ENCODE results near the gene SCAMP2. TPM values are rescaled to one million over a fixed set of nuclear protein-coding genes. Genes with fewer than 3 reads are reported as not detected.

Gene SCAMP2
- total RNA-seq, 4 donors from 2014 or later = 46.3 to 122 (median 74.3) TPM

- no peak overlapping the region for H3K4me3 ChIP-seq
- H3K4me1 ChIP-seq = peaks cover 2 to 9% of the 10 kb centered on the region in 2 donors
- in situ Hi-C loops (cut with MboI; ENCODE audit: low sequenced_read_pairs in 4 of 4) = no loop called here
- no peaks in the 10 kb centered on the region for H3K27me3 ChIP-seq
- no peak overlapping the region for H3K27ac ChIP-seq
- no peak for ATAC-seq
- no peaks in the 10 kb centered on the region for H3K9me3 ChIP-seq
- no peaks in the 10 kb centered on the region for H3K36me3 ChIP-seq
- intact Hi-C loops (cut with DNase I; ENCODE audit: low total_unique reads) = no loop called here
- no peak for TF ChIP-seq CTCF (IDR thresholded peaks at IDR 0.05 in 4 of 5, conservative IDR thresholded peaks at IDR 0.05 in 1 of 5)
- DNase-seq = no peak
Measured at GRCh38 chr15:74809956-74810355, 63.2 kb downstream of the SCAMP2 start.

- ATAC-seq (no peak), DNase-seq (no peak)
- intact Hi-C loops (cut with DNase I; ENCODE audit: low total_unique reads) = no loop called here
- H3K27ac ChIP-seq = no peak overlapping the region
- H3K36me3 ChIP-seq = no peaks in the 10 kb centered on the region
- TF ChIP-seq POLR2A (IDR thresholded peaks at IDR 0.05) = no peak
- in situ Hi-C loops (cut with MboI; ENCODE audit: low sequenced_read_pairs in 4 of 4) = no loop called here
- no peaks in the 10 kb centered on the region for H3K9me3 ChIP-seq
- no peak overlapping the region for H3K4me3 ChIP-seq
- H3K27me3 ChIP-seq = no peaks in the 10 kb centered on the region
- peaks cover 0 to 9% of the 10 kb centered on the region in 2 donors for H3K4me1 ChIP-seq
Measured at GRCh38 chr15:74809242-74809641, 63.9 kb downstream of the SCAMP2 start.

- no peaks in the 10 kb centered on the region for H3K9me3 ChIP-seq
- no peak overlapping the region for H3K4me3 ChIP-seq
- intact Hi-C loops (cut with DNase I; ENCODE audit: low total_unique reads) = no loop called here
- in situ Hi-C loops (cut with MboI; ENCODE audit: low sequenced_read_pairs in 4 of 4) = no loop called here
- peaks cover 0 to 9% of the 10 kb centered on the region in 2 donors for H3K4me1 ChIP-seq
- no peak overlapping the region for H3K27ac ChIP-seq
- H3K27me3 ChIP-seq = no peaks in the 10 kb centered on the region
- ATAC-seq = no peak
- H3K36me3 ChIP-seq = no peaks in the 10 kb centered on the region
- DNase-seq = no peak
- no peak for TF ChIP-seq POLR2A (IDR thresholded peaks at IDR 0.05)
- TF ChIP-seq CTCF (IDR thresholded peaks at IDR 0.05 in 4 of 5, conservative IDR thresholded peaks at IDR 0.05 in 1 of 5) = no peak
Measured at GRCh38 chr15:74808840-74809229, 64.3 kb downstream of the SCAMP2 start.

GRCh38 chr15:74808078-74808839 lies 64.9 kb downstream of the SCAMP2 start:
- Histone ChIP-seq H3K4me3 (no peak overlapping the region), H3K27me3 (no peaks in the 10 kb centered on the region), H3K36me3 (no peaks in the 10 kb centered on the region), H3K4me1 (peaks cover 0 to 9% of the 10 kb centered on the region in 2 donors), H3K27ac (no peak overlapping the region), H3K9me3 (no peaks in the 10 kb centered on the region)
- in situ Hi-C loops (cut with MboI; ENCODE audit: low sequenced_read_pairs in 4 of 4) (no loop called here), intact Hi-C loops (cut with DNase I; ENCODE audit: low total_unique reads) (no loop called here)
- TF ChIP-seq CTCF (IDR thresholded peaks at IDR 0.05 in 4 of 5, conservative IDR thresholded peaks at IDR 0.05 in 1 of 5) = no peak
- TF ChIP-seq POLR2A (IDR thresholded peaks at IDR 0.05) = no peak
- peak in 1 of 2 donors; percentile 33 for DNase-seq
- ATAC-seq = peak; percentile 45 to 47

GRCh38 chr15:74807282-74807681 lies 65.9 kb downstream of the SCAMP2 start:
- Histone ChIP-seq H3K4me1 (peaks cover 0 to 9% of the 10 kb centered on the region in 2 donors), H3K27ac (no peak overlapping the region), H3K27me3 (no peaks in the 10 kb centered on the region), H3K4me3 (no peak overlapping the region), H3K9me3 (no peaks in the 10 kb centered on the region), H3K36me3 (peaks cover 0 to 6% of the 10 kb centered on the region in 2 donors)
- no peak for TF ChIP-seq CTCF (IDR thresholded peaks at IDR 0.05 in 4 of 5, conservative IDR thresholded peaks at IDR 0.05 in 1 of 5)
- no peak for TF ChIP-seq POLR2A (IDR thresholded peaks at IDR 0.05)
- DNase-seq (no peak), ATAC-seq (no peak)
- in situ Hi-C loops (cut with MboI; ENCODE audit: low sequenced_read_pairs in 4 of 4) = no loop called here
- intact Hi-C loops (cut with DNase I; ENCODE audit: low total_unique reads) = no loop called here

Data from gastrocnemius medialis (tissue), 4 donors.